Muscle of back (tissue), 11 donors: ENCODE measurements around the gene SEMA6B. TPM values are rescaled to one million over a fixed set of nuclear protein-coding genes. Genes with fewer than 3 reads are reported as not detected.
A peak's percentile ranks its signal among the peaks of the same experiment; 100 is the strongest.

Experiments used
- DNase-seq, 3 donors: peaks; one replicate each; pipeline versions ENCODE4 v3.0.0 to v3.0.0-alpha.2; 2013
- polyA plus RNA-seq, 10 donors: library from polyadenylated mRNA; unstranded; fragments of 120-200 nt; gene quantifications; one replicate each; pipeline ENCODE4 v1.2.1, GENCODE V29; 2013; ENCODE audit not compliant: insufficient read length in 10 of 10

SEMA6B gene
- polyA plus RNA-seq, 10 donors = 27.5 to 45.9 (median 35.8) TPM

GRCh38 chr19:4508698-4509097 lies 50.8 kb downstream of the SEMA6B start:
- no peak for DNase-seq

- DNase-seq = no peak
Observed at GRCh38 chr19:4507804-4508203, 51.7 kb downstream of the SEMA6B start.

GRCh38 chr19:4507150-4507452 lies 52.4 kb downstream of the SEMA6B start:
- DNase-seq = no peak

- peak in 1 of 3 donors; percentile 32 for DNase-seq
Observed at GRCh38 chr19:4506449-4507149, 52.9 kb downstream of the SEMA6B start.

- no peak for DNase-seq
Observed at GRCh38 chr19:4505570-4506448, 53.7 kb downstream of the SEMA6B start.

GRCh38 chr19:4504891-4505569 lies 54.5 kb downstream of the SEMA6B start:
- DNase-seq = no peak

GRCh38 chr19:4504297-4504701 lies 55.2 kb downstream of the SEMA6B start:
- DNase-seq = peak; percentile 40 to 72 (median 52)

GRCh38 chr19:4503825-4504170 lies 55.7 kb downstream of the SEMA6B start:
- no peak for DNase-seq

- no peak for DNase-seq
Observed at GRCh38 chr19:4503132-4503824, 56.2 kb downstream of the SEMA6B start.

GRCh38 chr19:4502282-4503131 lies 57.0 kb downstream of the SEMA6B start:
- DNase-seq = no peak

- DNase-seq = no peak
Observed at GRCh38 chr19:4501691-4502090, 57.8 kb downstream of the SEMA6B start.

GRCh38 chr19:4500841-4501591 lies 58.5 kb downstream of the SEMA6B start:
- DNase-seq = no peak

- DNase-seq = no peak
Observed at GRCh38 chr19:4499855-4500254, 59.6 kb downstream of the SEMA6B start.

GRCh38 chr19:4499318-4499717 lies 60.2 kb downstream of the SEMA6B start:
- DNase-seq = no peak

GRCh38 chr19:4498694-4499093 lies 60.8 kb downstream of the SEMA6B start:
- DNase-seq = no peak

- DNase-seq = no peak
Observed at GRCh38 chr19:4497770-4498389, 61.6 kb downstream of the SEMA6B start.

- DNase-seq = no peak
Observed at GRCh38 chr19:4496304-4496703, 63.2 kb downstream of the SEMA6B start.

GRCh38 chr19:4495471-4495870 lies 64.0 kb downstream of the SEMA6B start:
- DNase-seq = no peak

GRCh38 chr19:4494691-4495064 lies 64.8 kb downstream of the SEMA6B start:
- no peak for DNase-seq
